BE2C (cell line): ENCODE measurements around the gene RAB11FIP3.

Source experiments
- DNase-seq: peaks from one replicate; pipeline ENCODE4 v3.0.0-alpha.2; 2020
- H3K27me3 ChIP-seq: fragments of 250-450 bp; sonication (Bioruptor Pico); 2 replicates; pipeline ENCODE4 v1.5.1; 2020; ENCODE audit warnings: mild to moderate bottlenecking
- H3K36me3 ChIP-seq: fragments of 250-450 bp; sonication (Bioruptor Pico); 2 replicates; pipeline ENCODE4 v1.5.1; 2020; ENCODE audit warnings: mild to moderate bottlenecking
- H3K4me1 ChIP-seq: fragments of 250-450 bp; sonication (Bioruptor Pico); 2 replicates; pipeline ENCODE4 v1.5.1; 2020
- H3K4me3 ChIP-seq: 2 replicates; pipeline ENCODE4 v1.5.1; 2011; ENCODE audit warnings: low read depth, low read length
- H3K9me3 ChIP-seq: fragments of 250-450 bp; sonication (Bioruptor Pico); 2 replicates; pipeline ENCODE4 v1.5.1; 2020
- TF ChIP-seq, protein P1 (sequence below): IDR thresholded peaks from 2 replicates; pipeline ENCODE4 v1.5.1; 2012; ENCODE audit warnings: mild to moderate bottlenecking, low read depth, low read length

The RAB11FIP3 gene

DNA sequence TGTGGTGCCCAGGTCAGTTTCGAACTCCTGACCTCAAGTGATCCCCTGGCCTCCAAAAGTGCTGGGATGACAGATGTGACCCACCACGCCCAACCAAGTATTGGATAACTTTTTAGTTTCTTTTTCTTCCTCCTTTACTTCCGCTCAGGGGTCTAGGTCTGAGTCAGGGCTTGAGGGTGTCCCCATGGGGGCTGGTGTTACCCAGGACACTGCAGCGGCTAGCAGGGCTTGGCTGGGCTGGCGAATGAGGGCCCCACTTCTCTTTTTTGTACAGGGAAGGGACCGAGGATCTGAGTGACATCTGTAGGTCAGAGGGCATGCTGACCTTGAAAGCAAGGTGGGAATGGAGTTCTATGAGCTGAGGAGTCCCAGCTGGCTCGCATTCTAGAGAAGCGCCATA lies 24.9 kb downstream of the RAB11FIP3 start:
- Histone ChIP-seq H3K4me3 (no peak overlapping the region), H3K9me3 (no peaks in the 10 kb centered on the region), H3K36me3 (no peaks in the 10 kb centered on the region), H3K27me3 (no peaks in the 10 kb centered on the region), H3K4me1 (no peaks in the 10 kb centered on the region)
- TF ChIP-seq, protein P1, sequence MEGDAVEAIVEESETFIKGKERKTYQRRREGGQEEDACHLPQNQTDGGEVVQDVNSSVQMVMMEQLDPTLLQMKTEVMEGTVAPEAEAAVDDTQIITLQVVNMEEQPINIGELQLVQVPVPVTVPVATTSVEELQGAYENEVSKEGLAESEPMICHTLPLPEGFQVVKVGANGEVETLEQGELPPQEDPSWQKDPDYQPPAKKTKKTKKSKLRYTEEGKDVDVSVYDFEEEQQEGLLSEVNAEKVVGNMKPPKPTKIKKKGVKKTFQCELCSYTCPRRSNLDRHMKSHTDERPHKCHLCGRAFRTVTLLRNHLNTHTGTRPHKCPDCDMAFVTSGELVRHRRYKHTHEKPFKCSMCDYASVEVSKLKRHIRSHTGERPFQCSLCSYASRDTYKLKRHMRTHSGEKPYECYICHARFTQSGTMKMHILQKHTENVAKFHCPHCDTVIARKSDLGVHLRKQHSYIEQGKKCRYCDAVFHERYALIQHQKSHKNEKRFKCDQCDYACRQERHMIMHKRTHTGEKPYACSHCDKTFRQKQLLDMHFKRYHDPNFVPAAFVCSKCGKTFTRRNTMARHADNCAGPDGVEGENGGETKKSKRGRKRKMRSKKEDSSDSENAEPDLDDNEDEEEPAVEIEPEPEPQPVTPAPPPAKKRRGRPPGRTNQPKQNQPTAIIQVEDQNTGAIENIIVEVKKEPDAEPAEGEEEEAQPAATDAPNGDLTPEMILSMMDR: no peak
- no peak for DNase-seq

DNA sequence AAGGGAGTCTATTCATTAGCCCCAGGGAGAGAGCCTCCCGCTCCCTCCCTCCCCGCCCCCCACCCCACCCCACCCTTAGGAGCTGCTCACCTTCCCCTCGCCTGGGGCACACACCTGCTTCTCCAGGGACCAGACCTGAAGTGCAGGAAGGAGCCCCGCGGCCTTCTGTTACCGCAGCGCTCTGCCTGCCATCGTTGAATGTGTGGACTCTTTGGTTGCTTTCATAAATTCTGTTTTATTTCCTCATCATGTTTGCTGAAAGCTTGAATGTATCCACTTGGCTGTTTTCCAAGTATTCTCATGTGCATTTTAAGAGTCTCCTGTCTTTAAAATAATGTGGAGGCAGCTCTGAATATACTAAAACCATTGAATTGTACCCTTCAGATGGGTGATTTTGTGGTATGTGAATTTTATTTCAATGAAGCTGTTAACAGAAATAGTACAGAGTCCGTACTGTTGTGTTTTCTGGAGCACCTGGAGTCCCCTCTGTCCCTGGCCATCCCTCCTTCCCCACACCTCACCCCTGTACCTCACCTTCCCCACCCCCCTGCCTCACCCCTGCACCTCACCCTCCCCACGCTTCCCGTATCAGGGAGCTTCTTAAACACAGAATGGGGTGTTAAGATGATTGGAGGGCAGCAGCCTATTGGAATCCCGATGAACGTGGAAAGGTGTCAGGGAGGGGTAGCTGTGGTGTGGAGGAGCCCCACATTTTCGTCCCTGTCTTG lies 25.5 kb downstream of the RAB11FIP3 start:
- TF ChIP-seq, protein P1: no peak
- H3K36me3 ChIP-seq: no peaks in the 10 kb centered on the region
- H3K4me3 ChIP-seq: no peak overlapping the region
- H3K27me3 ChIP-seq: no peaks in the 10 kb centered on the region
- no peaks in the 10 kb centered on the region for H3K9me3 ChIP-seq
- H3K4me1 ChIP-seq: no peaks in the 10 kb centered on the region
- DNase-seq: no peak

DNA sequence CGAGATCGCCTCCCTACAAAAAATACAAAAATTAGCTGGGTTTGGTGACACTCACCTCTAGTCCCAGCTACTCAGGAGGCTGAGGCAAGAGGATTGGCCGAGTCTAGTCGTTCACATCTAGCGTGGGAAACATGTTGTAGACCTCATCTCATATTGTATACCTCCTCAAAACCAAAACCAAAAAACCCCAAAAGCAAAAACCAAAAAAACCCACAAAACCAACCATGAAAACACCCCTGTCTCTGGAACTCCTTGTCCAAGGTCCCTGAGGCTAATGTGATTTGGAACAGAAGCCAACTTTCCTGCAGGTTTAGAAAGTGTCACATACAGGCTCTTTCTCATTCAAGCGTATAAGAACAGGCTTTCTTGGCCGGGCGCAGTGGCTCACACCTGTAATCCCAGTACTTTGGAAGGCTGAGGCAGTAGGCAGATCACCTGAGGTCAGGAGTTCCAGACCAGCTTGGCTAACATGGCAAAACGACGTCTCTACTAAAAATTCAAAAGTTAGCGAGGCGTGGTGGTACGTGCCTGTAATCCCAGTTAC lies 29.0 kb downstream of the RAB11FIP3 start:
- Histone ChIP-seq H3K4me3 (no peak overlapping the region), H3K27me3 (no peaks in the 10 kb centered on the region), H3K9me3 (no peaks in the 10 kb centered on the region), H3K36me3 (no peaks in the 10 kb centered on the region), H3K4me1 (peaks cover 2% of the 10 kb centered on the region; the same call in 1 of the 2 replicates)
- DNase-seq: no peak
- TF ChIP-seq, protein P1: no peak

DNA sequence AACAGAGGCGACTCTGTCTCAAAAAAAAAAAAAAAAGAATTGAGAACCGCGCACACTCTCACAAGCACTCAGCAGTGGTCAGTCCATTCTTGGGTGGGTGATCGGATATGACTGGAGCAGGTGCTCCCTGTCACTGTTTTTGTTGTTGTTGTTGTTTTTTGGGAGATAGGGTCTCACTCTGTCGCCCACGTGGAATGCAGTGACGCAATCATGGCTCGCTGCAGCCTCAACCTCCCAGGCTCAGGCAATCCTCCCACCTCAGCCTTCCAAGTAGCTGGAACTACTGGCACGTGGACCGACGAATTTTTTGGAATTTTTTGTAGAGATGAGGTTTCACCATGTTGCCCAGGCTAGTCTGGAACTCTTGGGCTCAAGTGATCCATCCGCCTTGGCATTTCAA lies 30.0 kb downstream of the RAB11FIP3 start:
- H3K4me1 ChIP-seq: peaks cover 2% of the 10 kb centered on the region; the same call in 1 of the 2 replicates
- no peaks in the 10 kb centered on the region for H3K9me3 ChIP-seq
- no peak for DNase-seq
- H3K36me3 ChIP-seq: no peaks in the 10 kb centered on the region
- no peak overlapping the region for H3K4me3 ChIP-seq
- TF ChIP-seq, protein P1: no peak
- H3K27me3 ChIP-seq: no peaks in the 10 kb centered on the region

DNA sequence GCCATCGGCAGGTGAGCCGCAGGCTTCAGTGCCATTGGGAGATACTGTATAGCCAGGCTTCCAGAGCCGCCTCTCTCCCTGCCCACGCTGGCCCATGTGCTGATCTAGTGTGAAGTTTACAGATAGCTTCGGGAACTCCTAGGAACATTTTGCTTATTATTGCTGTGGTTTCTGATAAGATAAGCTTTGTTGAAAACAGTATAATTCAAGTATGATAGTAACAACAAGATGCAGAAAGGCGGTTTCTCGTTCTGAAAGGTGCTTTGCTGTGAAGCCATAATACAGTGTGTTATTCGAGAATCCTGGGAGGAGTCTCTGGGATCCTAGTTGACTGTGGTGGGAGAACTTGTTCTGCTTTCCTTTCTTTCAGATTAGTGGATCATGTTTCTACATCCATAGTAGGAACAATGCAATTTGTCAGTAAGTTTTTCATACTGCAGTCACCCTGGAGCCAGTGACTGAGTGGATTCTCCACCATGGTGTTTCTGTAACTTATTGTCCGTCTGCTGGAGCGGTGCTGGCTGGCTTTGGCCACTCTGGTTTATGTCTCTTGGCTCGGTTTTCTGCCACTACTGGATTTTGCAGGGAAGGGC lies 31.5 kb downstream of the RAB11FIP3 start:
- Histone ChIP-seq H3K4me3 (no peak overlapping the region), H3K4me1 (peaks cover 2% of the 10 kb centered on the region; the same call in 1 of the 2 replicates), H3K36me3 (no peaks in the 10 kb centered on the region), H3K27me3 (no peaks in the 10 kb centered on the region), H3K9me3 (no peaks in the 10 kb centered on the region)
- TF ChIP-seq, protein P1: no peak
- DNase-seq: no peak
